ENCODE measurements around the gene PRR23E. TPM values are rescaled to one million over a fixed set of nuclear protein-coding genes. Genes with fewer than 3 reads are reported as not detected.

The PRR23E gene
- total RNA-seq, 4 donors from 2014 or later, result not detected

GRCh38 chr3:127162947-127163645 is 29.8 kb upstream of the PRR23E start:
- Histone ChIP-seq H3K27ac (no peak overlapping the region), H3K9me3 (no peaks in the 10 kb centered on the region), H3K4me3 (no peak overlapping the region), H3K36me3 (no peaks in the 10 kb centered on the region), H3K4me1 (peaks cover 0 to 6% (median 0%) of the 10 kb centered on the region in 3 donors), H3K27me3 (peaks cover 0 to 68% (median 0%) of the 10 kb centered on the region in 4 donors)
- 37 to 45% methylated on average over 11 to 12 of the region's 15 CpGs for WGBS, 2 donors
- DNase-seq, result no peak
- TF ChIP-seq POLR2A (IDR thresholded peaks at IDR 0.05) (no peak), CTCF (IDR thresholded peaks at IDR 0.05) (no peak)
- intact Hi-C loops (cut with DNase I), result no loop called here

GRCh38 chr3:127164615-127165014 is 28.3 kb upstream of the PRR23E start:
- DNase-seq, result no peak
- 59% methylated on average over 5 of the region's 5 CpGs; no CpG with 5 or more reads in 1 of the 2 donors for WGBS, 2 donors
- H3K27me3 ChIP-seq, result peaks cover 0 to 67% (median 0%) of the 10 kb centered on the region in 4 donors
- no peaks in the 10 kb centered on the region for H3K36me3 ChIP-seq
- TF ChIP-seq POLR2A (IDR thresholded peaks at IDR 0.05) (no peak), CTCF (IDR thresholded peaks at IDR 0.05) (no peak)
- H3K27ac ChIP-seq, result no peak overlapping the region
- intact Hi-C loops (cut with DNase I), result no loop called here
- no peaks in the 10 kb centered on the region for H3K9me3 ChIP-seq
- H3K4me3 ChIP-seq, result no peak overlapping the region
- H3K4me1 ChIP-seq, result peaks cover 0 to 6% (median 0%) of the 10 kb centered on the region in 3 donors

- Histone ChIP-seq H3K27me3 (peaks cover 0 to 66% (median 0%) of the 10 kb centered on the region in 4 donors), H3K36me3 (no peaks in the 10 kb centered on the region), H3K27ac (no peak overlapping the region), H3K4me1 (peaks cover 0 to 6% (median 0%) of the 10 kb centered on the region in 3 donors), H3K4me3 (no peak overlapping the region), H3K9me3 (no peaks in the 10 kb centered on the region)
- WGBS, 2 donors, result 79% methylated on average over 2 of the region's 2 CpGs; no CpG with 5 or more reads in 1 of the 2 donors
- intact Hi-C loops (cut with DNase I), result no loop called here
- TF ChIP-seq POLR2A (IDR thresholded peaks at IDR 0.05) (no peak), CTCF (IDR thresholded peaks at IDR 0.05) (no peak)
- DNase-seq, result no peak
Observed at GRCh38 chr3:127165036-127165435, 27.9 kb upstream of the PRR23E start.

GRCh38 chr3:127165694-127166485 is 27.0 kb upstream of the PRR23E start:
- intact Hi-C loops (cut with DNase I), result no loop called here
- no peak for TF ChIP-seq CTCF (IDR thresholded peaks at IDR 0.05)
- TF ChIP-seq POLR2A (IDR thresholded peaks at IDR 0.05), result no peak
- H3K4me3 ChIP-seq, result no peak overlapping the region
- no peak for DNase-seq
- H3K36me3 ChIP-seq, result no peaks in the 10 kb centered on the region
- no peak overlapping the region for H3K27ac ChIP-seq
- 52 to 54% methylated on average over 5 of the region's 5 CpGs for WGBS, 2 donors
- no peaks in the 10 kb centered on the region for H3K4me1 ChIP-seq
- H3K27me3 ChIP-seq, result peaks cover 0 to 66% (median 0%) of the 10 kb centered on the region in 4 donors
- no peaks in the 10 kb centered on the region for H3K9me3 ChIP-seq

GRCh38 chr3:127166501-127167065 is 26.3 kb upstream of the PRR23E start:
- H3K4me1 ChIP-seq, result no peaks in the 10 kb centered on the region
- H3K9me3 ChIP-seq, result no peaks in the 10 kb centered on the region
- no peaks in the 10 kb centered on the region for H3K36me3 ChIP-seq
- intact Hi-C loops (cut with DNase I), result no loop called here
- DNase-seq, result no peak
- H3K27me3 ChIP-seq, result peaks cover 0 to 66% (median 0%) of the 10 kb centered on the region in 4 donors
- WGBS, 2 donors, result 68 to 79% methylated on average over 5 to 7 of the region's 9 CpGs
- no peak for TF ChIP-seq CTCF (IDR thresholded peaks at IDR 0.05)
- TF ChIP-seq POLR2A (IDR thresholded peaks at IDR 0.05), result no peak
- H3K27ac ChIP-seq, result no peak overlapping the region
- H3K4me3 ChIP-seq, result no peak overlapping the region

All from esophagus squamous epithelium (tissue), 5 donors.